GM12875 (cell line): ENCODE results near the gene ADAMTS6.

Experiments
- H3K4me3 ChIP-seq: one replicate; pipeline ENCODE4 v1.5.1; 2011; ENCODE audit warnings: low read depth, low read length, control low read depth
- TF ChIP-seq, protein P1 (sequence below): IDR thresholded peaks from 2 replicates; pipeline ENCODE4 v1.5.1; 2011; ENCODE audit warnings: low read depth, mild to moderate bottlenecking, control low read depth, inconsistent platforms, low read length, moderate library complexity, borderline replicate concordance; ENCODE audit not compliant: insufficient read depth

The ADAMTS6 gene

DNA sequence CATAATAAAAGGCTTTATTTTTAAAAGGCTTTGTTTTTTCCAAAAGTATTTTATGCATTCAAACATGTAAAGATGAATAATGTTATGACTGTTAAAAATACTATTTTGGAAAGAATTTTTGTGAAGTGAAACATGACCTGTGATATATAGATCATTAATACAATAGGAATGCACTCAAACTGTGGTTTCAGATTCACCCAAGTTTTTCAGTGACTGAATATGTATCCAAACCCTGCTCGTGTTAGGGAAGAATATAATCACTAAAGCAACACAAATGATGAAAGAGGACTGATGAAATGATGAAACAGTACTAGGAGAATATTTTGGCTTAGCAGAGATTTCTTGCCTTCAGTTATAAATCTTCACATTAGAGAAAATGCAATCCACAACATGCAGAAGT is 278.0 kb downstream of the ADAMTS6 start:
- TF ChIP-seq, protein P1, sequence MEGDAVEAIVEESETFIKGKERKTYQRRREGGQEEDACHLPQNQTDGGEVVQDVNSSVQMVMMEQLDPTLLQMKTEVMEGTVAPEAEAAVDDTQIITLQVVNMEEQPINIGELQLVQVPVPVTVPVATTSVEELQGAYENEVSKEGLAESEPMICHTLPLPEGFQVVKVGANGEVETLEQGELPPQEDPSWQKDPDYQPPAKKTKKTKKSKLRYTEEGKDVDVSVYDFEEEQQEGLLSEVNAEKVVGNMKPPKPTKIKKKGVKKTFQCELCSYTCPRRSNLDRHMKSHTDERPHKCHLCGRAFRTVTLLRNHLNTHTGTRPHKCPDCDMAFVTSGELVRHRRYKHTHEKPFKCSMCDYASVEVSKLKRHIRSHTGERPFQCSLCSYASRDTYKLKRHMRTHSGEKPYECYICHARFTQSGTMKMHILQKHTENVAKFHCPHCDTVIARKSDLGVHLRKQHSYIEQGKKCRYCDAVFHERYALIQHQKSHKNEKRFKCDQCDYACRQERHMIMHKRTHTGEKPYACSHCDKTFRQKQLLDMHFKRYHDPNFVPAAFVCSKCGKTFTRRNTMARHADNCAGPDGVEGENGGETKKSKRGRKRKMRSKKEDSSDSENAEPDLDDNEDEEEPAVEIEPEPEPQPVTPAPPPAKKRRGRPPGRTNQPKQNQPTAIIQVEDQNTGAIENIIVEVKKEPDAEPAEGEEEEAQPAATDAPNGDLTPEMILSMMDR: no peak
- no peak overlapping the region for H3K4me3 ChIP-seq

DNA sequence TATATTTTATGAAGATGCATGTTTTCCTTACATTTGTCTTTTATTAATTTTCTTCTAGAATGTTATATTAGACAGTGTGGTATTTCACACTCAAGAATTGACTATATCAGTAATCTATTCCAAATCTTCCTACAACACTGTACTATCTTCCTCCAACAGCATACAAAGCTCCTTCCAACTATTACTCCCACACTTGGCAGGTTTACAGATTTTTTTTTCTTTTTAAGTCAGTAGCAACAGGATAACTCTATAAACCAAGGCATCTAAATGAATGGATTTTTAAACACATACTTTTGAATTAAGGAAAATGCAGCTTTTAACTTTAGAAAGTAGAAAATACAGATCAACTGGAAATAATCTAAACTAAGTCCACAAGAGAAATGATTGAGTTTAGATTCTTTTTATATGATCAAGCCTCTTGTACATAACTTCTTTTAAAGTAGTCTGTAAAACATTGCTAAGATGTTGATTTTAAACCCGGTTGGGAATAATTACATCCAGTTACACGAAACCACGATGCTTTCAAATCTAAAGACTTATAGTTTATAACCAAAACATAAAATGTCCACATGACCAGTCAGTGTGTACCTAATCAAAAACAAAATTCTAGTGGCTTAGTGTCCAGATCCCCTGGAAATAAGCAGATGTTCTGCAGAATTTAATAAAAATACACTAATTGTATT is 281.6 kb downstream of the ADAMTS6 start:
- TF ChIP-seq, protein P1: no peak
- H3K4me3 ChIP-seq: no peak overlapping the region

DNA sequence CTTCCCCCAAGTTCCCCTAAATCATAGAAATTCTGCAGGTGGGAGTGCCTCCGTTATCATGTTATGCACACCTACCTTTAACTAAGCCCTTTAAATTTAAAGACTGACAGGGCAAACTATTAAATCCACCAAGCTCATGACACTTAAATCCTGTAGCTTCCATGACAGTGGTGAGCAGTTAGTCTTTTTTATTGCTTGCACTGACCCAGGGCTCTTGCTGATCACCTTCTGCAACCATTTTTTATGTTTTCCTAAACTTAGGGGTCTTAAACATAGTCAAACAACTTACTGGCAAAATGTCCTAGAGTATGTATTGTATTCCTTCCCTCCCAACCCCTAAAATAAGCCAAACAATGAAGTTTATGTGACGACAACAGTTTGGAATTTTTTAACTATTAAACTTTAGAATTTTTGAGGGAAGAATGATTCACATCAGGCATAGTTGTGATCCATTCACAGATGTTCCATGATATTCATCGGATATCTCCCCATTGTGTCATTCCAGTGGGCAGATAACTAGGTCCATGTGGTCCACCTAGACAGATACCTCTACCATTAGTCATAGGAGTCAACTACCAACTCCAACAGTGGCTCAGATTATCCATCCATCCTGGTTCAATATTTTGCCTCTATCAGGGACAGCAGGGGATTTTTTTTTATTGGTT is 283.1 kb downstream of the ADAMTS6 start:
- TF ChIP-seq, protein P1: no peak

DNA sequence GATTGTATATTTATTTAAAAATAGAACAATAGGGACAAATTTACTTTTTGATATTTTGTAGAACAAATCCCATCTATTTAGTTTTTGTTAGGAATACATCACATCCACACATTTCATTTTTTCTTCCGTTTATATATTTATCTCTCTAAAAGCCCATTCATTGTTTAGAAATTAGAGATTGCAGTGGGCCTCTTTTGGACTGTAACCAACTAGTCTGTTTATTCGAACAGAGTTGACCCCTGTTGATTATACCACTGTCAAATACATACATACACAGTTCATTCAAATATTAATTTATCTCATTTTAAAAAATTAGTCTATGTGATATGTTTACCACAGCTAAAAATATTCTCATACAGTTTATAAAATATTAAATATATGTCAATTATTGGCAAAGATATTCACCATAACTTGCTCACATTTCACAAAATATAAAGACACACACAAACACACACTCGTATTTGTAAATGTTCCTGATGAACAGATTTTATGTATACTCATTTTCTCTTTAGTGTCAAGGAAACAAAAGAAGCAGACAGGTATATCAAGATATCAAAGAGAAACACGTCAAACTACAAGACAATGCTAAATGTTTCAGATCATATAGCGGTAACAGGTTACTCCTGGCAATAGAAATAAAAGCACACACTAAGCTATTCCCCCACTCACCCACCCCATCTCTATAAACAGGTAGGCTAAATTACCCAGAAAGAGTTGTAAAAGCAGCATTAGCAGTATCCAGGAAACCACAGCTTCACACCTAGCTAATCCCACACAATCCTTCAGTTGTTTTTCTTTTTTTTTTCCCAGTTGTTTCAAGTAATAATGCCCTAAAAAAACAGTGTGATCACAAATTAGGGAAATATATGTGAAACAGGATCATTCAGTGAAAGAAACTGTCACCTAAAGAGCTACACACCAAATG is 283.9 kb downstream of the ADAMTS6 start:
- TF ChIP-seq, protein P1: no peak

More for the DNA sequence above, 283.1 kb downstream of the ADAMTS6 start:
- H3K4me3 ChIP-seq: no peak overlapping the region

DNA sequence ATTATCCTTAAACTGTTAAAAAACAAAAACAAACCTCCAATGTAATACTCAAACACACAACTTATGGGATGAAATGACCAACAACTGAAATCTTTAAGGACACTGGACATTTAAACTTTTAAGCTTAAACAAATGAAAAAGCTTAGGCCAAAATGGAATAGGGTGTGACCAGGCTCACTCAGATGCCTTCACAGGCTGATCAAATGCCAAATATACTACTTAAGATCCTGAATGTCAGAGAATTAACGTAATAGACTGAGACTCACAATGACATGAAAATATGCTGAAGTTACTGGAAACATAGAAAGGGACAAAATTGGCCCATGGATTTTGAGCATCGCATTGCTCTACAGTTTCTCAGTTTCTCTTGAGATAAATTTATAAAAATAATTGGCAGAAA is 286.8 kb downstream of the ADAMTS6 start:
- TF ChIP-seq, protein P1: no peak
- H3K4me3 ChIP-seq: no peak overlapping the region

More for the DNA sequence above, 283.9 kb downstream of the ADAMTS6 start:
- no peak overlapping the region for H3K4me3 ChIP-seq

DNA sequence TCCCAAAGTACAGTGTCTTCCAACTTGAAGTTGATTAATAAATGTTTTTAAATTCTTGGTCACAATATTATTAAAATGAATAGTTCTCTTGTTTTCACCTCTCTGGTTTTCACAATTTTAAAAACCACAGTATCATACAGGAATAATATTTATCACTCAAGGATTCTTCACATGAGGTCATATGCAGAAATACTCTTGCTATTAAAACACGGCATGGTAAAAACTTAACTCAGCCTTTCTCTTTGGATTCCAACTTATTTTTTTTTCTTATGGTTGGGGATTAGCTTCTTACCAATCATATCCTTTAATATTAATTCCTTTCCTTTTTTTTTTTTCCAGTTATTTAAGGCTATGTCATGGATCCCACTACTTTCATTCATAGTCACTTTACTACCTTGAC is 289.4 kb downstream of the ADAMTS6 start:
- TF ChIP-seq, protein P1: no peak
- no peak overlapping the region for H3K4me3 ChIP-seq
